HG03097 (cell line): ENCODE measurements around the gene IL6.
"Not testable (repeated sequence)": the region's sequence is repeated elsewhere in the genome, so short reads cannot be mapped to it uniquely, and the experiment has no call there.

Source experiments
- ATAC-seq: cut with Tn5 transposase; IDR thresholded peaks from one replicate; pipeline ENCODE4 v1.9.1; 2021; ENCODE audit not compliant: unreplicated experiment, low FRiP score

Gene IL6

GRCh38 chr7:22772885-22773284 lies 45.9 kb downstream of the IL6 start:
- no peak for ATAC-seq

GRCh38 chr7:22776964-22777363 lies 50.0 kb downstream of the IL6 start:
- no peak for ATAC-seq

GRCh38 chr7:22779730-22780323 lies 52.8 kb downstream of the IL6 start:
- ATAC-seq = not testable (repeated sequence)

DNA sequence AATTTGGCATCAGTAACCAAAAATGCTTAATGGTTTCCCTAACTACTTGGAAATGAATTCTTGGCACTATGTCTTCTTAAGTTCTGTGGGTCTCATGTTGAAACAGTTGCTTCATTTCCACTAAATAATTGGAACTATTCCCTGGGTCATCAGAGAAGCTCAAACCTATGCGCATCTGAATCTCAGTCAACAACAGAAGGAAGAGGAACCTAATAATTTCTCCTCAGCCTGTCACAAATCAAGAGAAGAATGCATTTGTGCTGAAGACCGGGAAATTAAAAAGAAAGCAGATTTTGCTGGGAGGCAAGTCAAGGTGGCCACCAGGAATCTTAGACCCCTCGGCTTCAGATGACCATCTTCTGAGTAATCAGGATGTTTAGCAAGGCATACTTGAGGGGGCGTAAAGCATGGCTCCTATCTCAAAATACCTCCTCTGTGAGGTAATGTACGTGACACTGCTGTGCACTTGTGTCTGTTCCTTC lies 54.3 kb downstream of the IL6 start:
- no peak for ATAC-seq
